ENCODE measurements around the gene CBFA2T2. TPM values are rescaled to one million over a fixed set of nuclear protein-coding genes. Genes with fewer than 3 reads are reported as not detected.
A peak's percentile ranks its signal among the peaks of the same experiment; 100 is the strongest.

CBFA2T2 gene
- total and polyA plus RNA-seq, 10 of the 15 experiments (the other 5 are each of a cell fraction or from before 2014, with no cell fraction given), result 0.61 to 8.6 (median 5.5) TPM

GRCh38 chr20:33443512-33444239 lies 46.2 kb upstream of the CBFA2T2 start, which contains the start of gene SNTA1:
TSS of gene SNTA1 (minus strand) at chr20:33443763. CDS start at chr20:33443620, 143 bp downstream.
- no peaks in the 10 kb centered on the region; a peak in 1 of 4 replicates for H3K27me3 ChIP-seq (replicated peaks in 1 of 2; ENCODE audit: control insufficient read depth in 2 of 2, insufficient read depth in 2 of 2, low read length in 1 of 2)
- no TSS peak for BruUV-seq (replicated peaks)
- in situ Hi-C loops (cut with MboI) (no loop called here), intact Hi-C loops (cut with micrococcal nuclease; ENCODE audit: unreplicated experiment) (no loop called here)
- SMC1A ChIA-PET (ENCODE audit: uncharacterized antibody, unreplicated experiment), result interaction anchor here (1.1 kb wide), 1 partner anchor 225 kb away, joined by 4 read pairs; no protein-coding TSS in a partner anchor
- FAIRE-seq, result no peak
- peaks cover 21% of the 10 kb centered on the region for H3K4me1 ChIP-seq (ENCODE audit: control insufficient read depth, insufficient read depth, low read length)
- H3K36me3 ChIP-seq (ENCODE audit: control insufficient read depth in 2 of 2, insufficient read depth in 2 of 2, low read length in 1 of 2), result no peaks in the 10 kb centered on the region
- peak within 1 kb of the TSS; percentile 77 for H2AFZ ChIP-seq (ENCODE audit: control insufficient read depth, low read depth, low read length)
- DNase-seq (ENCODE audit: low read depth, low spot score), result no peak
- POLR2A ChIA-PET, result interaction anchor here (0.6 kb wide), 1 partner anchor 246 kb away, joined by 3 read pairs; no protein-coding TSS in a partner anchor
- RAD21 ChIA-PET (ENCODE audit: unreplicated experiment), result interaction anchor here (0.6 to 1.1 kb wide), 6 partner anchors 25 to 770 kb away, joined by 3 to 4 read pairs (median 4); partner anchors contain the start of genes ACTL10 and CBFA2T2
- H3K4me3 ChIP-seq, result peak within 1 kb of the TSS; percentile 77
- H3K79me2 ChIP-seq (ENCODE audit: control insufficient read depth, insufficient read depth, low read length), result no peaks in the 10 kb centered on the region
- H3K4me2 ChIP-seq (ENCODE audit: control insufficient read depth, insufficient read depth), result peak within 1 kb of the TSS; percentile 98
- WGBS (ENCODE audit: insufficient coverage, insufficient replicate concordance, low lambda C conversion rate, missing lambda C conversion rate), result 3% methylated on average over 35 of the region's 75 CpGs
- no peaks in the 10 kb centered on the region for H4K20me1 ChIP-seq (ENCODE audit: control insufficient read depth, insufficient read depth)
- H3K9me3 ChIP-seq (replicated peaks; ENCODE audit: control insufficient read depth, insufficient read depth, low read length), result no peaks in the 10 kb centered on the region; the same call in 2 of the 3 replicates
- CTCF ChIA-PET, result interaction anchor here (1.6 kb wide), 1 partner anchor 223 kb away, joined by 7 read pairs; the partner anchor contains the start of gene ACTL10
- peak; percentile 93 for ATAC-seq
- peak within 1 kb of the TSS; percentile 40 for H3K9ac ChIP-seq (ENCODE audit: control insufficient read depth, insufficient read depth, low read length)
- no peak within 1 kb of the TSS for H3K27ac ChIP-seq (ENCODE audit: control insufficient read depth, insufficient read depth)
- TF ChIP-seq STAT1 (conservative IDR thresholded peaks at IDR 0.05), result no peak
- TF ChIP-seq USF1 (IDR thresholded peaks at IDR 0.05; ENCODE audit: borderline replicate concordance, extremely low read length, insufficient read depth, low read depth, low read length), result no peak
- no peak for TF ChIP-seq KLF5 (IDR thresholded peaks at IDR 0.05; ENCODE audit: partially characterized antibody)
- TF ChIP-seq PAX5 (IDR thresholded peaks at IDR 0.05; ENCODE audit: borderline replicate concordance, low read depth, low read length), result no peak
- peak; percentile 53 for TF ChIP-seq IKZF1 (conservative IDR thresholded peaks at IDR 0.05)
- TF ChIP-seq SREBF2 (IDR thresholded peaks at IDR 0.05; ENCODE audit: low read length), result no peak
- TF ChIP-seq POLR2AphosphoS2 (IDR thresholded peaks at IDR 0.05; ENCODE audit: low read depth, low read length), result no peak
- no peak for TF ChIP-seq ZBED1 (IDR thresholded peaks at IDR 0.05; ENCODE audit: borderline replicate concordance)
- TF ChIP-seq STAT3 (IDR thresholded peaks at IDR 0.05; ENCODE audit: low read depth, low read length), result no peak
- TF ChIP-seq ESRRA (IDR thresholded peaks at IDR 0.05; ENCODE audit: low read length), result no peak
- TF ChIP-seq PKNOX1 (IDR thresholded peaks at IDR 0.05), result no peak
- peak; percentile 65 for TF ChIP-seq YY1 (IDR thresholded peaks at IDR 0.05; ENCODE audit: low read depth, low read length)
- TF ChIP-seq NR2F1 (conservative IDR thresholded peaks at IDR 0.05), result peak; percentile 53; the same call in 1 of the 2 replicates
- TF ChIP-seq SREBF1 (IDR thresholded peaks at IDR 0.05; ENCODE audit: low read length), result no peak
- no peak for TF ChIP-seq BHLHE40 (IDR thresholded peaks at IDR 0.05; ENCODE audit: borderline replicate concordance in 1 of 2, low read depth in 2 of 2, low read length in 1 of 2)
- no peak for TF ChIP-seq RFX5 (IDR thresholded peaks at IDR 0.05; ENCODE audit: low read depth, low read length)
- TF ChIP-seq RELA (IDR thresholded peaks at IDR 0.05; ENCODE audit: borderline replicate concordance, partially characterized antibody), result no peak
- no peak for TF ChIP-seq CBFB (IDR thresholded peaks at IDR 0.05; ENCODE audit: low read depth)
- TF ChIP-seq RB1 (IDR thresholded peaks at IDR 0.05; ENCODE audit: borderline replicate concordance), result no peak
- no peak for TF ChIP-seq CREB1 (IDR thresholded peaks at IDR 0.05; ENCODE audit: low read depth)
- peak; percentile 66 for TF ChIP-seq GATAD2B (conservative IDR thresholded peaks at IDR 0.05; ENCODE audit: low read depth)
- no peak for TF ChIP-seq JUNB (IDR thresholded peaks at IDR 0.05)
- TF ChIP-seq BACH1 (IDR thresholded peaks at IDR 0.05; ENCODE audit: borderline replicate concordance), result 0 out of 2 replicates have a peak, but pooled peaks have one; percentile 30
- no peak for TF ChIP-seq SUZ12 (IDR thresholded peaks at IDR 0.05; ENCODE audit: unreplicated experiment)
